PC-3 (cell line): ENCODE results near the gene AGPAT3.

Experiments used
- CTCF ChIP-seq: fragments of 300-600 bp; sonication (generic); conservative IDR thresholded peaks from 2 replicates; pipeline ENCODE4 v1.5.1; 2017; ENCODE audit warnings: antibody characterized with exemption, low read depth, mild to moderate bottlenecking, low read length
- EZH2 ChIP-seq: fragments of 300-600 bp; sonication (generic); IDR thresholded peaks from one replicate; pipeline ENCODE4 v1.6.1; 2017; ENCODE audit warnings: antibody characterized with exemption, mild to moderate bottlenecking, low read length; ENCODE audit not compliant: unreplicated experiment
- EZH2phosphoT487 ChIP-seq: fragments of 300-600 bp; sonication (generic); IDR thresholded peaks from 2 replicates; pipeline ENCODE4 v1.6.1; 2018; ENCODE audit warnings: mild to moderate bottlenecking, antibody characterized with exemption, low read length, borderline replicate concordance

GRCh38 chr21:43925096-43925481 lies 60.1 kb downstream of the AGPAT3 start:
- TF ChIP-seq CTCF (no peak), EZH2 (no peak), EZH2phosphoT487 (no peak)
